Ecto neural progenitor cell (in vitro differentiated cells): ENCODE measurements around the gene GAS2L3.
"Not testable (repeated sequence)": the region's sequence is repeated elsewhere in the genome, so short reads cannot be mapped to it uniquely, and the experiment has no call there.

Experiments used
- DNase-seq: peaks from one replicate; pipeline ENCODE4 v3.0.0-alpha.2; 2018; ENCODE audit warnings: low spot score

Gene GAS2L3

GRCh38 chr12:100573292-100574186 is at the start of gene GAS2L3:
GAS2L3 (plus strand) TSS chr12:100573684; CDS start chr12:100594905, 21,221 bp downstream.
- DNase-seq = peak; percentile 98

- no peak for DNase-seq
Observed at GRCh38 chr12:100528034-100528433, 45.5 kb upstream of the GAS2L3 start.

GRCh38 chr12:100528471-100529127 is 44.9 kb upstream of the GAS2L3 start:
- DNase-seq = no peak

GRCh38 chr12:100529756-100530350 is 43.6 kb upstream of the GAS2L3 start:
- no peak for DNase-seq

DNA sequence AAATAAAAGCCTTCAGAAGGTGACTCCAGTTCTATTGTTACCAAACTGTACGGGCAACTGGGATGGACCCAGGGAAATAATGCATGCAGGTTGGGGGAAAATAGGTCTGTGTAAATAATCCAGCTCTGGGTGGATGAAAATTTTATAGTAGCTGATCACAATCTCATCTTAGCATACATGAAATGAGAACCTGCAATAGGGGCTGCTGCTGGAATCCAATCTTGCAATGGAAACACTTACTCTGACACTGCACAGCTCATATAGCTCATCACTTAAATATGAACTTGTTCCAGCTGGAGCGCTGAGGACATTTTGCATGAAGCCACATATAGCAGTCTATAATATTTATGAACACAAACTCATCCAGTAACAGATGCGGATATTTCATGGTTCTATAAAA is 40.1 kb upstream of the GAS2L3 start:
- no peak for DNase-seq

- no peak for DNase-seq
Observed at GRCh38 chr12:100534625-100535227, 38.8 kb upstream of the GAS2L3 start.

GRCh38 chr12:100539202-100539601 is 34.3 kb upstream of the GAS2L3 start:
- peak; percentile 66 for DNase-seq

GRCh38 chr12:100544165-100544564 is 29.3 kb upstream of the GAS2L3 start:
- no peak for DNase-seq

- no peak for DNase-seq
Observed at GRCh38 chr12:100545092-100545491, 28.4 kb upstream of the GAS2L3 start.

DNA sequence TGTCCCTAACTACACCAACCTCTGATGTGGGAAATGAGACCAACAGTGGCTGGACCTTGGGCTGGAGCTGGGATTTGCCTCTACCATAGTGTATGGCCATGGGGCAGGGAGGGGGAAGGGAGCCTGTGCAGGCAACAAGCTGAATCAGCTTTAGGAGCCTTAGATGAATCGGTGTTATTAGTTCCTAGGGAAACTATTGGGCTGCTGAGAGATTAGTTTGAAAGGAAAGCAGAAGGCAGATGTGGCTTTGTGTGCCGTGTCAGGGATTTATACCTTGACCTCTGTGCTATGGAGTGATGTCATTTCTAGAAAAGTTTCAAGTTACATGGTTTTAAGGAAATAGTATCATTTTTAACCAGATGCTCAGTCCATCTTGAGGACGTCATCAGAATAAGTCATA is 19.5 kb upstream of the GAS2L3 start:
- no peak for DNase-seq

GRCh38 chr12:100554608-100555077 is 18.8 kb upstream of the GAS2L3 start:
- no peak for DNase-seq

GRCh38 chr12:100555722-100556121 is 17.8 kb upstream of the GAS2L3 start:
- DNase-seq = no peak

DNA sequence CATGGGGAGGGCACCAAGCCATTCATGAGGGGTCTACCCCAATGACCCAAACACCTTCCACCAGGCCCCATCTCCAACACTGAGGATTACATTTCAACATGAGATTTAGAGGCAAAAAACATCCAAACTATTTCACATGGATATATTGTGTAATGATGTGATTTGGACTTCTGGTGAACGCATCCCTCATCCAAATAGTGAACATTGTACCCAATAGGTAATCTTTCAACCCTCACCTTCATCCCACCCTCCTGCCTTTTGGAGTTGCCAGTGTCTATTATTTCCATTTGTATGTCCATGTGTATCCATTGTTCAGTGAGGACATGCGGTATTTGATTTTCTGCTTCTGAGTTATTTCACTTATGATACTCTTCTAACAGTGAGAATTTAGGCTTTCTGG is 16.1 kb upstream of the GAS2L3 start:
- no peak for DNase-seq

- DNase-seq = not testable (repeated sequence)
Observed at GRCh38 chr12:100559261-100559660, 14.2 kb upstream of the GAS2L3 start.

DNA sequence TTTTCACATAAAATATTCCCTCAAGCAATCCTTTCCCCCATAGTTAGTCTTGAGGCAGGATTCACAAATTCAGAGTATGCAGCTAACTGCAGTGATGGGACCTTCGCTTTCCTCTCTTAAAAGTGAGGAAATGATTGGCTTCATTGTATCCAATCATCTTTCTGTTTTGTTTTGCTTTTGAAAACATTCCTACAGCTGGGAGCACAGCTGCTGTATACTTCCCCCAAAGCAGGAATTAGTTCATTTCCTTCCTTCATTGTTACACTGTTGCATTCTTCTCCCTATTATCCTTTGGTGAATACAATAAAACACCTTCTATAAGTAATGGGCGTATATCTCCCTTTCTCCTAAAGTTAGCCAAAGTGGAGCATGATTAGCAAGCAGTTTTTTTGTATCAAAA is 9.4 kb upstream of the GAS2L3 start:
- no peak for DNase-seq

DNA sequence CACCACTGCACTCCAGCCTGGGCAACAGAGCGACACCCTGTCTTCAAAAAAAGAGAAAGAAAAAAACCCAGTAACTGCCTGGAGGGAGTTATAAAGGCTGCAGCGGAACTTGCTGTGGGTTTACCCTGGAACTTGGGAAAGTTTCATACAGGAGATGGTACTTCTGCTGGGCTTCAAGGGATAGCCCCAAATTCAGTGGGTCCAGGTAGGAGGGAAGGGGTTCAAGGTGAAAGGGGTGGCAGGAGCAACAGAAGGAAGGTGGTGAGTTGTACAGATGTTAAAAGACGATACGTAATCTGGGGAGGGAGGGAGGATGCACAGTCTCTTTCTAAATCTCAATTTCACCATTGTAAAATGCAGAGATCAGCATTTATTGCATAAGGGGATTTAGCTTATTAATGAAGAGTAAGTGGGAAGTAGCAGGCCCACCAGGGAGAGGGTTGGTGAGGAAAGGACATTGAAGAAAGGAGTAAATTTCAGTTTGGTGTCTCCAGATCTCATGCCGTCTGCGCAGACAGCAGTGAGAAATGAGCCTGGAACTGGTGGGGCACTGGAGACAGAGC is 8.5 kb upstream of the GAS2L3 start:
- no peak for DNase-seq

GRCh38 chr12:100565987-100566545 is 7.4 kb upstream of the GAS2L3 start:
- no peak for DNase-seq

DNA sequence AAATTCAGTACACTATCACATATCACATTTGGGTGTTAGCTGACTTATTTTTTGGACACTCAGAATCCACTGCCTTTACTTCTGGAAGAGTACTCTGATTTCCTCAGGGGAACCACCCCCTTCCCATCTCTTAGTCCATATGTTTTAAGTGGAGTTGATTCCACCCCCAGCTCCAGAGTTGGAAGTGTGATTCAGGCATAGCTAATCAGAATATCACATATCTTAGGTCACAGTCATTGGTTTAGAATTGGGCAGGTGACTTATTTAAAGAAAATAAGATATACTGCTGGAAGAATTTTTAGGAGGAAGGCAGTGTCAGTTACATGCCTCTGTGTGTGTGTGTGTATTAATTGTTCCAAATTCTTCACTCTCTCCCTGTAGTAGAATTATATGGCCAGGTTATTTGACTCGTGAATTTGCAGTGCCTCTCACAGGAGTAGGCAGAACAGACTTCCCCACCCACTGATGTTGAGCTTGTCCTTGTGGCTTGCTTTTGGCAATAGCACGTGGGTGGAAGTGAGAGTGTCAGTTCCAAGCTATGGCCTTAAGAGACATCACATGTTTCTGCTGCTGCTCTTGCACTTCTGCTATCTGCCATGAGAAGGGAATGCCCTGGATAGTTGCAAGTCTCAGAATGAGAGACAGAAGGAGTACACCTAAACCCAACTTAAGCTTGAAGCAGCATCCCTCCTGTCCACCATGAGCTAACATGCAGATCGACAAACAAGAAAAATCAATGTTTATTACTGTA is 6.4 kb upstream of the GAS2L3 start:
- DNase-seq = no peak

- no peak for DNase-seq
Observed at GRCh38 chr12:100567945-100568344, 5.5 kb upstream of the GAS2L3 start.

- DNase-seq = no peak
Observed at GRCh38 chr12:100572184-100572583, 1.3 kb upstream of the GAS2L3 start.
